ENCODE data around the gene STT3B. TPM values are rescaled to one million over a fixed set of nuclear protein-coding genes. Genes with fewer than 3 reads are reported as not detected.
A peak's percentile ranks its signal among the peaks of the same experiment; 100 is the strongest.

Gene STT3B
- total and polyA plus RNA-seq, 2 of the 13 experiments (the other 11 are each of a cell fraction or from before 2014, with no cell fraction given) = 85.0 to 205 TPM

- no peak for DNase-seq (ENCODE audit: low spot score)
- intact Hi-C loops (cut with micrococcal nuclease; ENCODE audit: unreplicated experiment) (no loop called here), in situ Hi-C loops (cut with HindIII; ENCODE audit: extremely low pct_ligation_motif_present, low pct_unique_long_range_greater_than_20kb) (no loop called here)
- Histone ChIP-seq H3K27me3 (ENCODE audit: control insufficient read depth in 1 of 2, insufficient read depth in 2 of 2, low read length in 2 of 2) (no peaks in the 10 kb centered on the region), H3K79me2 (ENCODE audit: insufficient read depth, low read length) (peaks cover 88% of the 10 kb centered on the region), H3K4me3 (replicated peaks in 1 of 3; ENCODE audit: insufficient read depth in 1 of 3, low read depth in 2 of 3, low read length in 3 of 3) (no peak overlapping the region), H3K9me3 (ENCODE audit: low read length) (peaks cover 17% of the 10 kb centered on the region), H3K36me3 (replicated peaks in 1 of 2; ENCODE audit: control insufficient read depth in 1 of 2, insufficient read depth in 2 of 2, low read length in 2 of 2) (peaks cover 3 to 36% of the 10 kb centered on the region in 2 experiments), H3K9ac (ENCODE audit: insufficient read depth, low read depth, low read length) (no peak overlapping the region), H2AFZ (ENCODE audit: low read length) (no peak overlapping the region), H3K27ac (ENCODE audit: extremely low read length, insufficient read depth, low read length) (no peak overlapping the region), H3K4me2 (ENCODE audit: low read depth, low read length) (no peak overlapping the region), H3K4me1 (ENCODE audit: insufficient read depth, low read length) (peaks cover 29% of the 10 kb centered on the region), H4K20me1 (ENCODE audit: insufficient read depth, low read length) (peaks cover 12% of the 10 kb centered on the region; the same call in 1 of the 2 replicates)
- FAIRE-seq = no peak
- no TSS peak for BruUV-seq (replicated peaks)
- TF ChIP-seq BCL3 (CRISPR knock-in tag; IDR thresholded peaks at IDR 0.05) (no peak), HNF4A (CRISPR knock-in tag; IDR thresholded peaks at IDR 0.05) (no peak), ZNF30 (CRISPR knock-in tag; IDR thresholded peaks at IDR 0.05) (no peak), PAWR (CRISPR knock-in tag; IDR thresholded peaks at IDR 0.05; ENCODE audit: borderline replicate concordance) (no peak), ARID5B (CRISPR knock-in tag; IDR thresholded peaks at IDR 0.05) (peak; percentile 33; the same call in 1 of the 2 replicates), ADNP (CRISPR knock-in tag; IDR thresholded peaks at IDR 0.05) (no peak), SIX1 (CRISPR knock-in tag; IDR thresholded peaks at IDR 0.05; ENCODE audit: borderline replicate concordance) (no peak), ZNF761 (CRISPR knock-in tag; conservative IDR thresholded peaks at IDR 0.05) (no peak), FOXA3 (CRISPR knock-in tag; IDR thresholded peaks at IDR 0.05) (peak; percentile 56), CTCF (CRISPR knock-in tag; IDR thresholded peaks at IDR 0.05) (no peak), ZBTB20 (CRISPR knock-in tag; IDR thresholded peaks at IDR 0.05; ENCODE audit: borderline replicate concordance, low read depth) (no peak), PHF5A (CRISPR knock-in tag; IDR thresholded peaks at IDR 0.05; ENCODE audit: low read depth, unreplicated experiment) (no peak), RXRA (CRISPR knock-in tag; IDR thresholded peaks at IDR 0.05) (no peak), DR1 (CRISPR knock-in tag; IDR thresholded peaks at IDR 0.05) (no peak), PHF8 (CRISPR knock-in tag; IDR thresholded peaks at IDR 0.05) (no peak)
- no peak; the same call in 2 of the 3 replicates for ATAC-seq
- ChIA-PET POLR2A (no interaction called here), CTCF (ENCODE audit: low intra/inter-chr PET ratio, low total read pairs) (no interaction called here)
- WGBS (ENCODE audit: low lambda C conversion rate) = 87% methylated on average over 1 of the region's 1 CpG
These were observed 57.9 kb downstream of the STT3B start for GRCh38 chr3:31590650-31591049.
